ENCODE results near the gene SLC27A2. TPM values are rescaled to one million over a fixed set of nuclear protein-coding genes. Genes with fewer than 3 reads are reported as not detected.

Gene SLC27A2
- total and polyA plus RNA-seq, 4 donors = 3.5 to 6.6 (median 5.2) TPM

GRCh38 chr15:50256188-50257041 is 74.4 kb downstream of the SLC27A2 start:
- DNase-seq (no peak), ATAC-seq (ENCODE audit: insufficient read depth, low FRiP score) (no peak)
- no peak for TF ChIP-seq CTCF (IDR thresholded peaks at IDR 0.05; ENCODE audit: control extremely low read depth, extremely low read depth)
- no peak overlapping the region for H3K4me3 ChIP-seq
- WGBS, 2 donors = 51 to 61% methylated on average over 5 of the region's 5 CpGs
- H3K27ac ChIP-seq (ENCODE audit: low read depth in 1 of 2, low read length in 1 of 2) = no peak overlapping the region
- no peak overlapping the region for H3K9ac ChIP-seq (ENCODE audit: insufficient read depth in 1 of 2, low read length in 2 of 2)
- no peaks in the 10 kb centered on the region for H3K27me3 ChIP-seq (ENCODE audit: control insufficient read depth in 3 of 3, insufficient read depth in 3 of 3, low read length in 2 of 3)
- no peaks in the 10 kb centered on the region for H3K36me3 ChIP-seq (ENCODE audit: control insufficient read depth in 4 of 4, insufficient read depth in 4 of 4, low read length in 4 of 4)
- H3K9me3 ChIP-seq (ENCODE audit: control insufficient read depth in 4 of 4, insufficient read depth in 3 of 4, low read length in 3 of 4) = no peaks in the 10 kb centered on the region
- H3K4me1 ChIP-seq (ENCODE audit: control insufficient read depth in 5 of 5, insufficient read depth in 5 of 5, low read length in 5 of 5) = no peaks in the 10 kb centered on the region

GRCh38 chr15:50257332-50257731 is 75.3 kb downstream of the SLC27A2 start:
- Histone ChIP-seq H3K27ac (ENCODE audit: low read depth in 1 of 2, low read length in 1 of 2) (no peak overlapping the region), H3K9ac (ENCODE audit: insufficient read depth in 1 of 2, low read length in 2 of 2) (no peak overlapping the region), H3K36me3 (ENCODE audit: control insufficient read depth in 4 of 4, insufficient read depth in 4 of 4, low read length in 4 of 4) (no peaks in the 10 kb centered on the region), H3K9me3 (ENCODE audit: control insufficient read depth in 4 of 4, insufficient read depth in 3 of 4, low read length in 3 of 4) (no peaks in the 10 kb centered on the region), H3K27me3 (ENCODE audit: control insufficient read depth in 3 of 3, insufficient read depth in 3 of 3, low read length in 2 of 3) (no peaks in the 10 kb centered on the region), H3K4me1 (ENCODE audit: control insufficient read depth in 5 of 5, insufficient read depth in 5 of 5, low read length in 5 of 5) (no peaks in the 10 kb centered on the region), H3K4me3 (no peak overlapping the region)
- ATAC-seq (ENCODE audit: insufficient read depth, low FRiP score) (no peak), DNase-seq (no peak)
- whole genome bisulfite sequencing, 2 donors = 77 to 86% methylated on average over 8 of the region's 8 CpGs
- no peak for TF ChIP-seq CTCF (IDR thresholded peaks at IDR 0.05; ENCODE audit: control extremely low read depth, extremely low read depth)

- peaks cover 0 to 3% (median 0%) of the 10 kb centered on the region in 5 donors for H3K4me1 ChIP-seq (ENCODE audit: control insufficient read depth in 5 of 5, insufficient read depth in 5 of 5, low read length in 5 of 5)
- no peak for DNase-seq
- H3K9ac ChIP-seq (ENCODE audit: insufficient read depth in 1 of 2, low read length in 2 of 2) = no peak overlapping the region
- no peaks in the 10 kb centered on the region for H3K9me3 ChIP-seq (ENCODE audit: control insufficient read depth in 4 of 4, insufficient read depth in 3 of 4, low read length in 3 of 4)
- H3K4me3 ChIP-seq = no peak overlapping the region
- no peak for ATAC-seq (ENCODE audit: insufficient read depth, low FRiP score)
- H3K36me3 ChIP-seq (ENCODE audit: control insufficient read depth in 4 of 4, insufficient read depth in 4 of 4, low read length in 4 of 4) = no peaks in the 10 kb centered on the region
- TF ChIP-seq CTCF (IDR thresholded peaks at IDR 0.05; ENCODE audit: control extremely low read depth, extremely low read depth) = no peak
- no peak overlapping the region for H3K27ac ChIP-seq (ENCODE audit: low read depth in 1 of 2, low read length in 1 of 2)
- 37 to 70% methylated on average over 3 of the region's 3 CpGs for WGBS, 2 donors
- H3K27me3 ChIP-seq (ENCODE audit: control insufficient read depth in 3 of 3, insufficient read depth in 3 of 3, low read length in 2 of 3) = no peaks in the 10 kb centered on the region
Measured at GRCh38 chr15:50257924-50258323, 75.9 kb downstream of the SLC27A2 start.

Data from lung (tissue), 12 donors.